ENCODE results near the gene DPEP1.
"Not testable (repeated sequence)": the region's sequence is repeated elsewhere in the genome, so short reads cannot be mapped to it uniquely, and the experiment has no call there.

Gene DPEP1

GRCh38 chr16:89613231-89613953, at the start of gene DPEP1:
Gene DPEP1 (plus strand): TSS chr16:89613642. CDS start chr16:89630411, 16,769 bp downstream.
- no peak for DNase-seq

- no peak for DNase-seq
Measured at GRCh38 chr16:89564476-89565255, 48.8 kb upstream of the DPEP1 start.

GRCh38 chr16:89565256-89565505, 48.3 kb upstream of the DPEP1 start:
- no peak for DNase-seq

GRCh38 chr16:89565506-89566372, 47.7 kb upstream of the DPEP1 start:
- DNase-seq: no peak

GRCh38 chr16:89567656-89568594, 45.5 kb upstream of the DPEP1 start:
- DNase-seq: no peak

GRCh38 chr16:89569506-89570341, 43.7 kb upstream of the DPEP1 start:
- no peak for DNase-seq

- no peak for DNase-seq
Measured at GRCh38 chr16:89570342-89570923, 43.0 kb upstream of the DPEP1 start.

GRCh38 chr16:89570983-89571598, 42.4 kb upstream of the DPEP1 start:
- not testable (repeated sequence) for DNase-seq

GRCh38 chr16:89571636-89572035, 41.8 kb upstream of the DPEP1 start:
- DNase-seq: no peak

- DNase-seq: no peak
Measured at GRCh38 chr16:89572073-89572484, 41.4 kb upstream of the DPEP1 start.

GRCh38 chr16:89572485-89573205, 40.8 kb upstream of the DPEP1 start:
- DNase-seq: no peak

GRCh38 chr16:89573826-89574680, 39.4 kb upstream of the DPEP1 start:
- DNase-seq: no peak

GRCh38 chr16:89574681-89575246, 38.7 kb upstream of the DPEP1 start:
- DNase-seq: no peak

- DNase-seq: no peak
Measured at GRCh38 chr16:89575247-89576152, 37.9 kb upstream of the DPEP1 start, which contains the start of gene CPNE7. Gene CPNE7 (plus strand): TSS chr16:89575758. CDS start chr16:89575898, 140 bp downstream.

- DNase-seq: no peak
Measured at GRCh38 chr16:89576153-89577054, 37.0 kb upstream of the DPEP1 start.
